ENCODE results near the gene CRYBA1. TPM values are rescaled to one million over a fixed set of nuclear protein-coding genes. Genes with fewer than 3 reads are reported as not detected.
"Not testable (repeated sequence)": the region's sequence is repeated elsewhere in the genome, so short reads cannot be mapped to it uniquely, and the experiment has no call there.

Gene CRYBA1, protein sequence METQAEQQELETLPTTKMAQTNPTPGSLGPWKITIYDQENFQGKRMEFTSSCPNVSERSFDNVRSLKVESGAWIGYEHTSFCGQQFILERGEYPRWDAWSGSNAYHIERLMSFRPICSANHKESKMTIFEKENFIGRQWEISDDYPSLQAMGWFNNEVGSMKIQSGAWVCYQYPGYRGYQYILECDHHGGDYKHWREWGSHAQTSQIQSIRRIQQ
- total RNA-seq: not detected in 2 replicates

DNA sequence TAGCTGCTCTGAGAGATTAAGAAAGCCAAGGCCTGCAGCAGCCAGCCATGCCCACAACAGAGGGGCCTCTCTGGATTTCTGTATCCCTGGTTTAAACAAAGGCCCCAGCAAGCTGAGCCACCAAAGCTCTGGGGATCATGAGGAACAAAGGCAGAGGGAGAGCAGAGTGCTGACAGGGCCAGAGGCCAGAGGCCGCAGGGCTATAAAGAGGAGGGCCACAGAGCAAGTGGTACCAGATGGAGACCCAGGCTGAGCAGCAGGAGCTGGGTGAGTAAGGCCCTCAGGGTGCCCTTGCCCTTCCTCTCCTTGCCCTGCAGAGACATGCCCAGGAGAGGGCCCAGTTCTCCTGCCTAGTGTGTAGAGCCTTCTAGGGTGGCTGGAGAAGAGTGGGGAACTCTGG is at the start of gene CRYBA1:
Gene CRYBA1 (plus strand): TSS at position 232 of the 400 bp plus-strand sequence. CDS start 5 bp downstream, at position 237.
- Histone ChIP-seq H3K27me3 (ENCODE audit: control insufficient read depth, insufficient read depth, low read length) (no peaks in the 10 kb centered on the region), H3K36me3 (ENCODE audit: control insufficient read depth, insufficient read depth, low read length) (no peaks in the 10 kb centered on the region), H3K4me3 (ENCODE audit: low read depth, low read length) (no peak within 1 kb of the TSS)
- TF ChIP-seq CTCF (IDR thresholded peaks at IDR 0.05; ENCODE audit: insufficient read depth, low read length, poor library complexity, severe bottlenecking): no peak
- DNase-seq (ENCODE audit: low read depth): no peak

DNA sequence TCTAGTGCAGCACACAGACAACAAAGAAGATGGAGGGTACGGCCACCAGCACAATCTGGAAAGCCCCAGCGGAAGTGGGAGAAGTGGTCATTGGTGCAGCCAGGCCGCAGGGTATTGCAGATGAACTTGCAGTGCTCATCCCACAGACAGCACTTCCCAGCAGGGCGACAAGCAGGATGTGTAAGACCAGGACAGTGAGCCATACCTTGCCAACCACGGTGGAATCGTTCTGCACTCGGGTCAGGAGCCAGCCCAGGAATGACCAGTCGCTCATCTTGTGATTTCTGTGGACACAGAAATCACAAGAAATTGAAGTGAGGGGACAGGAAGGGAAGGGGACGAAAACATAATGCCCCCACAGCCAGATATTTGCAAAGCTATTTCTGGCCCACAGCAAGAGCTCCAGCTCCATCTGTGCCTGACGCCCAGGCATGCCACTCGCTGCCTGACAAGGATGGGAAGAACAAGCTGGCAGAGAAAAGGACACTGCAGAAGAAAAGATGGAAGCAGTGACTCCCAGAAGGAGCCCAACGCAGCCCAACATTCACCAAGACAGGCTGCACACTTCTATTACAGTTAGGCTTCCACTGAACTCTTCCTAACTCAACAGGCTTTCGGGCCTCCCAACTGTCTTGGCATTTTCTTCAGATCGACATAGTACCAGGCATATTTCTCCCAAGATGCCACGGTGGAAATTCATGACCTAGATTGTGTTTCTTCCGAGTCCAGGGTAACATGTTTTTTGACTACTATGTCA is 49.0 kb upstream of the CRYBA1 start:
- no peak for TF ChIP-seq CTCF (IDR thresholded peaks at IDR 0.05; ENCODE audit: insufficient read depth, low read length, poor library complexity, severe bottlenecking)
- Histone ChIP-seq H3K27me3 (ENCODE audit: control insufficient read depth, insufficient read depth, low read length) (no peaks in the 10 kb centered on the region), H3K36me3 (ENCODE audit: control insufficient read depth, insufficient read depth, low read length) (no peaks in the 10 kb centered on the region), H3K4me3 (ENCODE audit: low read depth, low read length) (no peak overlapping the region)
- DNase-seq (ENCODE audit: low read depth): no peak

DNA sequence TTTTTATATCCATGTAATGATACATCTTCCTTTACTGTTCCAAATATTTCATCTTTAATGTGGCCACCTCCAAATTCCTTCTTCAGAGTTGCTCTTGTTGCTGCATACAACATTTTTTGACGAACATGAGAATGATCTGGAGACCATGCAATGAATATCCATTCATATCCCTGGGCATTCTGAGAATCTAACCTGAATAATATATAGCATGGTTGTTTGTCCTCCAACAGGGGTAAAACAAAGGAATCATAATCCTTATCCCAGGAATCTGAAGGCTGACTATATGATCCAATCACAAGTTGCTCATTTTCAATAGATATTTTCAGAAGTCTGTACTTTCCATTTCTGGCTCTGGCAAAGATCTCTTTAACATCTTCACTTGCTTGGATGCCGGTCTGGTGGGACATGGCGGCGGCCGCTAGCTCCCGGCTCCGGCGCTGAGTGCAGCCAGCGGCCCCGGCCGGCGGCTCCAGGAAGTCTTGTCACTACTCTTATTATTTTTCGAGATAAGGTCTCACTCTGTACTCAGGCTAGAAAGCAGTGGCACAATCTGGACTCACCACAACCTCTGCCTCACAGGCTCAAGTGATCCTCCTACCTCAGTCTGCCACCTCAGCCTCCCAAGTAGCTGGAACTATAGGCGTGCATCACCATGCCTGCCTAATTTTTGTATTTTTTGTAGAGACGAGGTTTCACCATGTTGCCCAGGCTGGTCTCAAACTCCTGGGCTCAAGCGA is 42.4 kb upstream of the CRYBA1 start:
- not testable (repeated sequence) for H3K36me3 ChIP-seq (ENCODE audit: control insufficient read depth, insufficient read depth, low read length); H3K27me3 ChIP-seq (ENCODE audit: control insufficient read depth, insufficient read depth, low read length); H3K4me3 ChIP-seq (ENCODE audit: low read depth, low read length); DNase-seq (ENCODE audit: low read depth)

DNA sequence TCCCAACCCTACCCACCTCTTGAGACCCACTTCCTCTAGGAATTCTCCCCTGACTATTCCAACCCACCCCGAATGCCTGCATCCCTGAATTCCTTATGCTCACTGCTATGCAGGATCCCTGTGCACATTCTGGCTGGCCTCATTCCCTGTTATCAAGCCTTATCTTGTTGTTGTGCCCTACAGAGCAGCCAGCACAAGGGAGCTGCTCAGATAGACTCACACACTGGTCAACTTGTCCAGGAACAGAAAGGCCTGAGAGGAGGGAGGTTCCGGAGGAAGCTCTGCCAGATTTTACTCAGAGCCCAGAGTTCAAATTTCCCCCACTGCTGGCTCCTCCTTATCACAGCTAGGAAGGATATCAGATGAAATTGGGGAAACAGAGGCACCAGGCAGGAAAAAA is 41.6 kb upstream of the CRYBA1 start:
- no peaks in the 10 kb centered on the region for H3K27me3 ChIP-seq (ENCODE audit: control insufficient read depth, insufficient read depth, low read length)
- H3K4me3 ChIP-seq (ENCODE audit: low read depth, low read length): no peak overlapping the region
- no peak for DNase-seq (ENCODE audit: low read depth)
- no peak for TF ChIP-seq CTCF (IDR thresholded peaks at IDR 0.05; ENCODE audit: insufficient read depth, low read length, poor library complexity, severe bottlenecking)
- no peaks in the 10 kb centered on the region for H3K36me3 ChIP-seq (ENCODE audit: control insufficient read depth, insufficient read depth, low read length)

DNA sequence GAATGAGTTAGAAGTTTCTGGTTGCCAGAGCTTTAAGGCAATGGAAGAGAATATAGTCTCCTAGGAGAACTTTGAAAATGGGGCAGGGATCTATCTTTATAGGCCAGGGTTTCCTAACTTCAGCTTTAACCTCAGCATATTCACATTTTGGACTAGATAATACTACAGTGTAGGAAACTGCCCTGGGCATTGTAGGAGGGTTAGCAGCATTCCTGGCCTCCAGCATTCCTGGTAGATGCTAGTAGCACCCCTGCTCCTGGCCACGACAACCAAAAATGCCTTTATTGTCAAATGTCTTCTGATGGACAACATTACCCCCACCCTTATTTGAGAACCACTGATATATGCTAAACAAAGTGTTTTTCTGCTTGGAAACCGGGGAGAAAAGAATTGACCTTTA is 38.7 kb upstream of the CRYBA1 start:
- DNase-seq (ENCODE audit: low read depth): no peak
- no peak for TF ChIP-seq CTCF (IDR thresholded peaks at IDR 0.05; ENCODE audit: insufficient read depth, low read length, poor library complexity, severe bottlenecking)

DNA sequence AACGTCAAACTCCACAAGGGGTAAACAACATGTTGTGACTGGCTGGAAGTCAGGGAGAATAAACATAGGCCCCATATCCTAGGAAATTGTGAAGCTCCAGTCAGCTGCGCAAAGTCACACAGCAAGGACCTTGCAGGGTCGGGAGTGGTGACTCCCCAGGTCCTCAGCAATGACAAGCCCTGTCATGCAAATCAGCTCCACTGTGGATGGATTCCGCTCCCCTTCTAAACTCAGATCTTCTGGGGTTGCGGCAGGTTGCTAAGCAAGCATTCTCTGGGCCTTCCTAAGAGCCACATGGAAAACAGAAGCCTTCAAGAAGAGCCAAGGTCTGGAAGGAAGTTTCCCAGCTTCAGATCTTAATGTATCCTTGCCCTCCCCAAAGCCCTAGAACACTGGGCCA is 37.6 kb upstream of the CRYBA1 start:
- H3K27me3 ChIP-seq (ENCODE audit: control insufficient read depth, insufficient read depth, low read length): no peaks in the 10 kb centered on the region
- no peaks in the 10 kb centered on the region for H3K36me3 ChIP-seq (ENCODE audit: control insufficient read depth, insufficient read depth, low read length)
- H3K4me3 ChIP-seq (ENCODE audit: low read depth, low read length): no peak overlapping the region
- DNase-seq (ENCODE audit: low read depth): no peak
- no peak for TF ChIP-seq CTCF (IDR thresholded peaks at IDR 0.05; ENCODE audit: insufficient read depth, low read length, poor library complexity, severe bottlenecking)

More for the DNA sequence above, 38.7 kb upstream of the CRYBA1 start:
- H3K27me3 ChIP-seq (ENCODE audit: control insufficient read depth, insufficient read depth, low read length): no peaks in the 10 kb centered on the region
- H3K4me3 ChIP-seq (ENCODE audit: low read depth, low read length): no peak overlapping the region
- H3K36me3 ChIP-seq (ENCODE audit: control insufficient read depth, insufficient read depth, low read length): no peaks in the 10 kb centered on the region

Measured in kidney epithelial cell (primary cell).